A549 treated with AZD2906 at 1 μM for 4 hours (cell line): Measurements from ENCODE around the gene TRPM5. TPM values are rescaled to one million over a fixed set of nuclear protein-coding genes. Genes with fewer than 3 reads are reported as not detected.

Experiments used
- total RNA-seq: library from RNA; stranded (reverse); fragments of 200-300 nt; extraction: Qiagen RNA extraction; gene quantifications from 5 replicates; pipeline ENCODE4 v1.2.3, GENCODE V29; 2022

The TRPM5 gene, protein sequence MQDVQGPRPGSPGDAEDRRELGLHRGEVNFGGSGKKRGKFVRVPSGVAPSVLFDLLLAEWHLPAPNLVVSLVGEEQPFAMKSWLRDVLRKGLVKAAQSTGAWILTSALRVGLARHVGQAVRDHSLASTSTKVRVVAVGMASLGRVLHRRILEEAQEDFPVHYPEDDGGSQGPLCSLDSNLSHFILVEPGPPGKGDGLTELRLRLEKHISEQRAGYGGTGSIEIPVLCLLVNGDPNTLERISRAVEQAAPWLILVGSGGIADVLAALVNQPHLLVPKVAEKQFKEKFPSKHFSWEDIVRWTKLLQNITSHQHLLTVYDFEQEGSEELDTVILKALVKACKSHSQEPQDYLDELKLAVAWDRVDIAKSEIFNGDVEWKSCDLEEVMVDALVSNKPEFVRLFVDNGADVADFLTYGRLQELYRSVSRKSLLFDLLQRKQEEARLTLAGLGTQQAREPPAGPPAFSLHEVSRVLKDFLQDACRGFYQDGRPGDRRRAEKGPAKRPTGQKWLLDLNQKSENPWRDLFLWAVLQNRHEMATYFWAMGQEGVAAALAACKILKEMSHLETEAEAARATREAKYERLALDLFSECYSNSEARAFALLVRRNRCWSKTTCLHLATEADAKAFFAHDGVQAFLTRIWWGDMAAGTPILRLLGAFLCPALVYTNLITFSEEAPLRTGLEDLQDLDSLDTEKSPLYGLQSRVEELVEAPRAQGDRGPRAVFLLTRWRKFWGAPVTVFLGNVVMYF (N-terminal part only)
- total RNA-seq: not detected in 5 replicates

DNA sequence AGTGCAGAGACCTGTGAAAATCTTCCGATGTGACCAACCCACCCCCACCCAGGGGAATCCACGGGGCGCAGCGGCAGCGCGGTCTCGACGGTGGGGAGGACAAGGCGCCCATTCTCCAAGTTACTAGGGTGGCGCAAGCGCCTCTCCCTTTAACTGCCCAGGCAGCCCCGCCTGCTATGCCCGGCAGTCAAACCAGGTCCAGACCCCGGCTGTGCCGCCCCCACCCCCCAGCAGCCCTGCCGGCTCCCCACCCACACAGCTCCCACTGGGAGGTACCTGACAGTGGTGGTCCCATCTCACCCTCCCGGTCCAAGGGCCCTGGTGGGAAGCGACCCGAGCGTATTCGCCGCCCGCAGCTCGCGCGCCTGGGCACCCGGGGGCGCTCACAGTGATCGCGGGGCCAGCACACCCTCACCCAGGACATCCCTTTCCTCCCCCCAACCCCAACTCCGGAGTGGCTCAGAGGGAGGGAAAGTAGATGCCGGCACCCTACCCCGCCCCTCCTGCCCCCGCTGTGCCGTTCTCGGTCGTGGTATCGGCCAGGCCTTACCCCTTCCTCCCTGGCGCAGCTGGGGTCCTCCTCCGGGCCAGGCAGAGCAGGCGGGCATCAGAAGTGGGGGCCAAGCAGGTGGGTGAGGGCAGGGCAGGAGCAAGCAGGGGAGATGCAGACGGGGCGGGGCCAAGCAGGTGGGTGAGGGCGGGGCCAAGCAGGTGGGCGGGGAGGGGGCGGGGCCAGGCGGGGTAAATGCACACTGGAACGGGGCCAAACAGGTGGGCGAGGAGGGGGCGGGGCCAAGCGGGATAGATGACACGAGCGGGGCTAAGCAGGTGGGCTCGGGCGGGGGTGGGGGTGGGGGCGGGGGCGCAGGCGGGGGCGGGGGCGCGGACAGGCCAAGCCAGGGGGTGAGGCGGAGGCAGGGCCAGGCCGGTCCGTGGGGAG lies at the start of gene TRPM5:
Gene TRPM5, minus strand, starts transcription at position 634 of the 940 bp plus-strand sequence. CDS start 21,478 bp downstream, outside the sequence.

DNA sequence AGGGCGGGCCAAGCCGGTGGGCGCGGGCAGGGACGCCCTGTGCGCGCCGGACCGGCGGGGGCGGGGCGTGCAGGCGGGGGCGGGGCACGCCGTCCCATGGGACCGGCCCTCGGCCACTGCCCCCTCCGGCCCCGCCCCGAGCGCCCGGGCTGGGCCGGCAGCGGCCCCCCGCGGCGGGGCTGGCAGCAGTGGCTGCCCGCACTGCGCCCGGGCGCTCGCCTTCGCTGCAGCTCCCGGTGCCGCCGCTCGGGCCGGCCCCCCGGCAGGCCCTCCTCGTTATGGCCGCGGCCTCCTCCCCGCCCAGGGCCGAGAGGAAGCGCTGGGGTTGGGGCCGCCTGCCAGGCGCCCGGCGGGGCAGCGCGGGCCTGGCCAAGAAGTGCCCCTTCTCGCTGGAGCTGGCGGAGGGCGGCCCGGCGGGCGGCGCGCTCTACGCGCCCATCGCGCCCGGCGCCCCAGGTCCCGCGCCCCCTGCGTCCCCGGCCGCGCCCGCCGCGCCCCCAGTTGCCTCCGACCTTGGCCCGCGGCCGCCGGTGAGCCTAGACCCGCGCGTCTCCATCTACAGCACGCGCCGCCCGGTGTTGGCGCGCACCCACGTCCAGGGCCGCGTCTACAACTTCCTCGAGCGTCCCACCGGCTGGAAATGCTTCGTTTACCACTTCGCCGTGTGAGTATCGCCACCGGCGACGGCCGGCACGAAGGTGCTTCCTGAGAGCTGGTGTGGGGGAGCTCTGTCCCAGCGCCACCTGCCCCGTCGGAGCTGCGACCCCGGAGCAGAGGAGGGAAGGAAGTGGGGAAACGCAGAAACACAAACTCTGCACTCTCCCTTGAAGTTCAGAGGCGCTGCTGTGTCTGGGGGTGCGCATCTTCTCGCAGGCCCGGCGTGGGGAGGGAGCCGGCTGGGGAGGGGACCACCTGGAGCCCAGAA lies 769 bp upstream of the TRPM5 start, which contains the start of gene KCNQ1:
Gene KCNQ1, plus strand, starts transcription at position 188 of the 925 bp plus-strand sequence. Its CDS starts 91 bp downstream, at position 279.

DNA sequence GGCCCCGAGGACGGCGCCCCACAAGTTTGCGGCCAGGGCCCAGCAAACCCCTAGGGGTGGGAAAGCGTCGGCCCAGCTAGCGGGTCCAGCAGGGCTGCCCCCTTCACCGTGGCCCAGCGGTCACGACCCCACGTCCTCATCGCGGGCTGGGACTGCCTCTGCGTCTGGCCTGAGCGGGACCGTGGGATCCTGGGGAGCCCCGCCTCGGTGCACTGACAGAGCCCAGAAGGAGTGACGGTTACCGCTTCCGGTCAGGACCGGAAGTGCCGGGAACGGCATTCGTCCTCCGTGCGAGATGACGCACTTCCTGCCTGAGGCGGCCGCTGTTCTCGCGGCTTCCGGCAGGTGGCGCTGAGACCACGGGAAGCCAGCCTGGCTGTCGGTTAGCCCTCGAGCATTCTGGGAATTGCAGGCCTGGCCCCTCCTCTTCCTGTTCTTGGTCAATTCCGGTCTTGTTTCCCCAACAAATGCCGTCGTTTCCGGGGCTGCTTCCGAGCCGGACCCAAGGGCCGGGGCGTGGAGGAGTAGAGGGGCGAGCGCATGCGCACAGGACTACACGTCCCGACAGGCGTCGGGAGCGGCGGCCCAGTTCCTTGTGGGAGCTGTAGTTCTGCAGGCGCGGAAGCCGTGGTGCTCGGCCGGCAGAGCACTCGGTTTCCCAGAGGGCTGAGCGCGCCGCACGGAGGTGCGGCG lies 44.1 kb downstream of the TRPM5 start, which contains the start of gene TSSC4:
Gene TSSC4, plus strand, starts transcription at position 682 of the 693 bp plus-strand sequence. CDS start 1,884 bp downstream, outside the sequence.

Other genes with a start within 250 kb of the TRPM5 start
- 0.06 to 0.08 TPM in 2 of 5 replicates, not detected in the others for gene ASCL2, start 173.9 kb downstream of the TRPM5 start, total RNA-seq
- gene C11orf21, start 142.6 kb downstream of the TRPM5 start, total RNA-seq: not detected in 5 replicates
- not detected in 5 replicates for gene TSPAN32, start 142.5 kb downstream of the TRPM5 start, total RNA-seq
- 305 to 439 TPM (median 424 TPM) in 5 replicates for gene CD81, start 67.2 kb downstream of the TRPM5 start, total RNA-seq
- 44.9 to 80.9 TPM (median 69.5 TPM) in 5 replicates for gene TSSC4, start 43.8 kb downstream of the TRPM5 start, total RNA-seq
- 0.66 to 1.1 TPM (median 0.71 TPM) in 5 replicates for gene KCNQ1, start 494 bp upstream of the TRPM5 start, total RNA-seq